Activated T-helper 2 cell treated with anti-CD3 and anti-CD28 coated beads, Interferon-gamma antibody, Interleukin-2, Interleukin-4, amounts not matched to agents 10 μg/mL and 5 μg/mL and 100 μg/mL, durations not matched to agents 14 hours and 24 hours and 36 hours (primary cell): ENCODE data around the gene TRAFD1. TPM values are rescaled to one million over a fixed set of nuclear protein-coding genes. Genes with fewer than 3 reads are reported as not detected.
"Not testable (repeated sequence)": the region's sequence is repeated elsewhere in the genome, so short reads cannot be mapped to it uniquely, and the experiment has no call there.

Experiments
- DNase-seq: peaks from one replicate; pipeline ENCODE4 v3.0.0; 2021; ENCODE audit warnings: low spot score
- H3K27ac Mint-ChIP-seq: one replicate; pipeline ENCODE4 v1.8.0; 2021; ENCODE audit warnings: mixed read lengths
- H3K27me3 Mint-ChIP-seq: one replicate; pipeline ENCODE4 v1.8.0; 2021; ENCODE audit warnings: low read depth, mixed read lengths
- H3K36me3 Mint-ChIP-seq: one replicate; pipeline ENCODE4 v1.8.0; 2021; ENCODE audit warnings: low read depth, mixed read lengths
- H3K4me1 Mint-ChIP-seq: one replicate; pipeline ENCODE4 v1.8.0; 2021; ENCODE audit warnings: low read depth, mixed read lengths
- H3K4me3 Mint-ChIP-seq: one replicate; pipeline ENCODE4 v1.8.0; 2021; ENCODE audit warnings: low read depth, mild to moderate bottlenecking, moderate library complexity, mixed read lengths
- H3K9me3 Mint-ChIP-seq: one replicate; pipeline ENCODE4 v1.8.0; 2021; ENCODE audit warnings: mixed read lengths
- intact Hi-C: fragments of 100-400 bp; cut with micrococcal nuclease; formaldehyde crosslinking; loops from one replicate; pipeline ENCODE4 v1.15.1; 2023
- total RNA-seq: library from RNA; stranded (reverse); gene quantifications from 2 replicates; pipeline ENCODE4 v1.2.3, GENCODE V29; 2022

The TRAFD1 gene
- total RNA-seq, 1 donor from 2014 or later: 34.7 TPM

DNA sequence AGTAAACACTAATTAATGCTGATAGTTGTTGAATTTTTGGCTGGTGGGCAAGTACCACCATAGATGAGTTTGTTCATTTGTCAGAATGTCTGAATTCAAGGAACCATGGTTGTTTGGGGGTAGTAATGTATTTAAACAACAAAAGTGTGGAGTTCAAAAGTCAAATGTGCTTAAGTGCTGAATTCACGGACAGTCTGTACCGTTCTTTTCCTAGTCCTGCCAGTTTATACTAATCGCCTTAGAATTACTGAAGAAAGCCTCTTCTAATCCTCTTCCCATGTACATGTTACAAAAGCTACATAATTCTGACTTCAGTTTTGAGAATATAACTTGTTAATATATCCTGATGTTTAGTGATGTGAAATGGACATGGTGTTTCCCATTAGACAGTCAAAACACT lies 19.5 kb upstream of the TRAFD1 start:
- H3K4me3 Mint-ChIP-seq: peak overlapping the region; percentile 53
- intact Hi-C loops: no loop called here

DNA sequence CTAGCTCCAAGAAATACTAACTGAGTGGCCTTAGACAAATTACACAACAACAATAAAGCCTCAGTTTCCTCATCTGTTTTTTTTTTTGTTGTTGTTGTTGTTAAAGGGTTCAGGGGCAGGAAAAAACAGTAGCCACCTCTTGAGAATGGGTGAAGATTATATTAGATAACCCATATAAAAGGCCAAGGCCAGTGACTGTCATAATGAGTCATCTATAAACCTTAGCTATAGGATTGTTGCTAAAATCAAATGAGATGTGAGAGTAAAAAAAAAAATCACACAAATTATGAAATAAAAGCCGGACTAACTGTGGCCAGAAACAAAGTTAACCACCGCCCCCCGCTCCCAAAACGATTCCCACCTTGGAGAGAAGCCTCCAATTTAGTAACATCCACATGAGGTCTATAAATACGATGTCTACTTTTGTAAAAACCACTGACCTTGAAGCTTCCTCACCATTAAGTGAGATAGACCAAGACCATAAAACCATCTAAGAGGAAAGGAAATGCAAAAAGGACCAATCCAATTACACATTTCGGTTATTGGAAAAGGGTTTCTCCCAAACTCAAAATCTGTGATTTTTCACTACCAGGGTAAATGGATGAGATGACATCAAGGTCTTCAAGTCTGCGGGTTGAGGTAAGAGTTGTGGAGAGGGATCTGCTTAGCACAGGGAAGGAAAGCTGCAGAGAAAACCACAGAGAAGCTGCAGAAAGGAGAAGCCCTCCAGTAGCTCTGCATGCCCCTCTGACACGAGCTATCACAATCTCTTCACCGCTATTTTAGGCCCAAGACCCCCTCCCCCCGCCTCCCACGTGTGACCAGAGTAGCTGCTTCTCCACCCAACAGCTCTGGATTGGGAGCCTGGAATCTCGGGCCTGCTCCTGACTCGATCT lies 17.8 kb upstream of the TRAFD1 start:
- H3K36me3 Mint-ChIP-seq: peaks cover 36% of the 10 kb centered on the region
- H3K4me1 Mint-ChIP-seq: peaks cover 46% of the 10 kb centered on the region
- no peak for DNase-seq
- peak overlapping the region; percentile 90 for H3K27ac Mint-ChIP-seq
- no peaks in the 10 kb centered on the region for H3K9me3 Mint-ChIP-seq
- peak overlapping the region; percentile 97 for H3K4me3 Mint-ChIP-seq
- intact Hi-C loops: loop anchor here (1.0 to 2.0 kb wide), 4 partner anchors 11 to 95 kb away; partner anchors contain the start of genes ERP29, TMEM116 and TRAFD1
- no peaks in the 10 kb centered on the region for H3K27me3 Mint-ChIP-seq

More for the DNA sequence above, 19.5 kb upstream of the TRAFD1 start:
- H3K4me1 Mint-ChIP-seq: peaks cover 43% of the 10 kb centered on the region
- H3K9me3 Mint-ChIP-seq: no peaks in the 10 kb centered on the region
- H3K27ac Mint-ChIP-seq: no peak overlapping the region
- DNase-seq: no peak
- H3K36me3 Mint-ChIP-seq: peaks cover 43% of the 10 kb centered on the region
- H3K27me3 Mint-ChIP-seq: no peaks in the 10 kb centered on the region

- peak within 1 kb of the TSS; percentile 98 for H3K27ac Mint-ChIP-seq
- H3K9me3 Mint-ChIP-seq: no peaks in the 10 kb centered on the region
- intact Hi-C loops: loop anchor here (1.0 to 2.0 kb wide), 4 partner anchors 12 to 96 kb away; partner anchors contain the start of genes ERP29, TMEM116 and TRAFD1
- H3K36me3 Mint-ChIP-seq: peaks cover 33% of the 10 kb centered on the region
- peak; percentile 84 for DNase-seq
- peaks cover 47% of the 10 kb centered on the region for H3K4me1 Mint-ChIP-seq
- H3K4me3 Mint-ChIP-seq: peak within 1 kb of the TSS; percentile 97
- no peaks in the 10 kb centered on the region for H3K27me3 Mint-ChIP-seq
Observed at GRCh38 chr12:112108202-112109079, 16.9 kb upstream of the TRAFD1 start, which contains the start of gene NAA25. TSS of gene NAA25 (minus strand) at chr12:112108783. CDS start at chr12:112108773, 10 bp downstream.

DNA sequence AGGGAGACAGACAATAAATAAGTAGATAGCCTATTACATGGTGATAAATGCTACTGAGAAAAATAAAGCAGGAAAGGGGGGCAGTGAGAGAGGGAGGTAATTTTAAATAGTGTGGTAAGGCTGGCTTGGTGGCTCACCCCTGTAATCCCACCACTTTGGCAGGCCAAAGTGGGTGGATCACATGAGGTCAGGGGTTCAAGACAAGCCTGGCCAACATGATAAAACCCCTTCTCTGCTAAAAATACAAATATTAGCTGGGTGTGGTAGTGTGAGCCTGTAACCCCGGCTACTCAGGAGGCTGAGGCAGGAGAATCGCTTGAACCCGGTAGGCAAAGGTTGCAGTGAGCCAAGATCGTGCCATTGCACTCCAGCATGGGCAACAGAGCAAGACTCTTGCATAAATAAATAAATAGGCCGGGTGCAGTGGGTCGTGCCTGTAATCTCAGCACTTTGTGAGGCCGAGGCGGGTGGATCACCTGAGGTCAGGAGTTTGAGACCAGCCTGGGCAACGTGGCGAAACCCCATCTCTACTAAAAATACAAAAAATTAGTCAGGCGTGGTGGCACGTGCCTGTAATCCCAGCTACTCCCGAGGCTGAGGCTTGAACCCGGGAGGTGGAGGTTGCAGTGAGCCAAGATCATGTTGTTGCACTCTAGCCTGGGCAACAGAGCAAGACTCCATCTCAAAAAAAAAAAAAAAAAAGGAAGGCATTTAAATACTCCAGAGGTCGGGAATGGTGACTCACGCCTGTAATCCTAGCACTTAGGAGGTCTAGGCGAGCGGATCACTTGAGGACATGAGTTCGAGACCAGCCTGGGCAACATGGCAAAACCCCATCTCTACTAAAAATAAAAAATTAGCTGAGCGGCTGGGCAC lies 14.3 kb upstream of the TRAFD1 start:
- H3K4me3 Mint-ChIP-seq: not testable (repeated sequence)

DNA sequence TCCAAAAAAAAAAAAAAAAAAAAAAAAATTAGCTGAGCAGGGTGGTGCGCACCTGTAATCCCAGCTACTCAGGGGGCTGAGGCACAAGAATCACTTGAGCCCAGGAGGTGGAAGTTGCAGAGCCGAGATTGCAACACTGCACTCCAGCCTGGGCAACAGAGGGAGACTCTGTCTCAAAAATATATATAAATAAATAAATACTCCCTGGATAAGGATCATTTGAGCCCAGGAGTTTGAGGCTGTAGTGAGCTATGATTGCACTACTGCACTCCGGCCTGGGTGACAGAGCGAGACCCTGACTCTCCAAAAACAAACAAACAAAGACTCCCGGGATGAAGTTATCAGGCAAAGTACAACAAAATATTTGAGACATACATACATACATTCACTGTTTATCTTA lies 13.4 kb upstream of the TRAFD1 start:
- intact Hi-C loops: no loop called here
- H3K4me1 Mint-ChIP-seq: peaks cover 31% of the 10 kb centered on the region
- H3K36me3 Mint-ChIP-seq: peaks cover 7% of the 10 kb centered on the region
- no peak overlapping the region for H3K4me3 Mint-ChIP-seq
- H3K27ac Mint-ChIP-seq: no peak overlapping the region
- no peaks in the 10 kb centered on the region for H3K9me3 Mint-ChIP-seq
- no peak for DNase-seq
- no peaks in the 10 kb centered on the region for H3K27me3 Mint-ChIP-seq

More for the DNA sequence above, 14.3 kb upstream of the TRAFD1 start:
- Mint-ChIP-seq H3K4me1 (peaks cover 32% of the 10 kb centered on the region), H3K36me3 (peaks cover 14% of the 10 kb centered on the region)
- DNase-seq, H3K9me3 Mint-ChIP-seq, H3K27ac Mint-ChIP-seq, intact Hi-C loops, H3K27me3 Mint-ChIP-seq: not testable (repeated sequence)

DNA sequence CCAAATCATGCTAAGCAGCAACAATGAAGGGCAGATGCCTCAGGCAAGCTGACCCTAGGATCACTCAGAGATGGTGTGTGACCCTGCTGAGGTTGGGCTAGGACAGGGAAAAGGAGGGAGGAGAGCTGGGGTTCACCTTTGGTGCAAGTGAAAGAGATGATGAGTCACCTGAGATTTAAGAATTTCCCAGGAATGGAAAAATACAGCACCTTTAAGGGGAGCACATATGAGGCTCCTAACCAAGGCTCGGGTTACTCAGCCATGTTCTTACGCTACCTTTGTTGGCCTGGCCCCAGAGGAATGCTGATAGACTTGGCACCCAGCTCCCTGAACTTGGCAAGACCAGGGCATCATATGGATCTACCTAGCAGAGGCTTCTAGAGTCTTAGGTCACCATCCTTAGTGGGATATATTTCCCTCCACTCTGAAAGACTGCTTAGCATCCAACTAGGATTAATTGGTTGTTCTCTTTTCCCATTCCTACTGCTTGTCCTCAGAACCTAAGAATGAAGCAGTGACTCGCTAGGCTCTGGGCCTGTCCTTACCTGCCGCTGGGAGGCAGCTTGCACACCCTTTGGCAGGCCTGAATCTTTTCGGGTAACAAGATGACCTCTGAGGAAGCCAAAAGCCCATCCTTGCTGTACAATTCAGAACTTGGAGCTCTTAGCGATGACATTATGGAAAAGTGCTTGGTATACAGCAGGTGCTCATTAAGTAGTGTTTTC lies 12.8 kb upstream of the TRAFD1 start:
- Mint-ChIP-seq H3K4me1 (peaks cover 28% of the 10 kb centered on the region), H3K4me3 (no peak overlapping the region), H3K27ac (no peak overlapping the region), H3K27me3 (no peaks in the 10 kb centered on the region), H3K9me3 (no peaks in the 10 kb centered on the region), H3K36me3 (peaks cover 4% of the 10 kb centered on the region)
- DNase-seq: no peak
- intact Hi-C loops: no loop called here

DNA sequence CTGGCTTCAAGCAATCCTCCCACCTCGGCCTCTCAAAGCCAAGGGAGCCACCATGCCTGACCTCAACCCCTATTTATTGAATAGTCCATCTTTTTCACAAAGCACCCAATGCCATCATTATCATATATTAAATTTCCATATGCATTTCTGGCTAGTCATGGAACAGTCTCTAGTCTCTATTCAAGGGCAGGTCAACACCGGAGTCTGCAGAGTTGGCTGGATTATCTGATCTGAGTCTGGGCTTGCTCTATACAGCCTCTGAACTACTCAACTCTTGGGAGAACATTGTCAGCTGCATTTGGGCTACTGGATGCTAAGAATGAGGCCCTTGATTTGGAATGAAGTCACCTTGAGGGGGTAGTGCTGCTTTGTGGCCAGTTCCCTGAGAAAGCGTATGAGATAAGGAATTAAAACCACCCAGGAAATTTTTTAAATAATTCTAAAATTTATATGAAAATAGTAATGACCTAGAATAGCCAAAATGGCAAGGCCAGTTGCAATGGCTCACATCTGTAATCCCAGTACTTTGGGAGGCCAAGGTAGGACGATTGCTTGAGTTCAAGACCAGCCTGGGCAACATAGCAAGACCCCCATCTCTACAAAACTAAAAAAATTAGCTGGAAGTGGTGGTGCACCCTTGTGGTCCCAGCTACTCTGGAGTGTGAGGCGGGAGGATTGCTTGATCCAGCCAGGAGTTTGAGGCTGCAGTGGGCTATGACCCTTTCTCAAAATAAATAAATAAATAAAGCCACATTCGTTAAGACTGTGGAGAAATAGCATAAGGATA lies 9.9 kb upstream of the TRAFD1 start:
- Mint-ChIP-seq H3K27me3 (peaks cover 3% of the 10 kb centered on the region), H3K36me3 (no peaks in the 10 kb centered on the region), H3K4me1 (peaks cover 21% of the 10 kb centered on the region), H3K27ac (peak overlapping the region; percentile 46), H3K4me3 (no peak overlapping the region), H3K9me3 (no peaks in the 10 kb centered on the region)
- no peak for DNase-seq
- intact Hi-C loops: no loop called here

GRCh38 chr12:112116232-112117060 lies 8.9 kb upstream of the TRAFD1 start:
- Mint-ChIP-seq H3K9me3 (no peaks in the 10 kb centered on the region), H3K27me3 (peaks cover 8% of the 10 kb centered on the region), H3K4me1 (peaks cover 22% of the 10 kb centered on the region), H3K27ac (peak overlapping the region; percentile 25), H3K4me3 (no peak overlapping the region), H3K36me3 (no peaks in the 10 kb centered on the region)
- intact Hi-C loops: no loop called here
- DNase-seq: no peak

- DNase-seq: no peak
- H3K4me3 Mint-ChIP-seq: no peak overlapping the region
- peaks cover 16% of the 10 kb centered on the region for H3K4me1 Mint-ChIP-seq
- H3K27ac Mint-ChIP-seq: no peak overlapping the region
- intact Hi-C loops: no loop called here
- no peaks in the 10 kb centered on the region for H3K9me3 Mint-ChIP-seq
- no peaks in the 10 kb centered on the region for H3K36me3 Mint-ChIP-seq
- H3K27me3 Mint-ChIP-seq: peaks cover 8% of the 10 kb centered on the region
Observed at GRCh38 chr12:112117685-112118084, 7.7 kb upstream of the TRAFD1 start.

DNA sequence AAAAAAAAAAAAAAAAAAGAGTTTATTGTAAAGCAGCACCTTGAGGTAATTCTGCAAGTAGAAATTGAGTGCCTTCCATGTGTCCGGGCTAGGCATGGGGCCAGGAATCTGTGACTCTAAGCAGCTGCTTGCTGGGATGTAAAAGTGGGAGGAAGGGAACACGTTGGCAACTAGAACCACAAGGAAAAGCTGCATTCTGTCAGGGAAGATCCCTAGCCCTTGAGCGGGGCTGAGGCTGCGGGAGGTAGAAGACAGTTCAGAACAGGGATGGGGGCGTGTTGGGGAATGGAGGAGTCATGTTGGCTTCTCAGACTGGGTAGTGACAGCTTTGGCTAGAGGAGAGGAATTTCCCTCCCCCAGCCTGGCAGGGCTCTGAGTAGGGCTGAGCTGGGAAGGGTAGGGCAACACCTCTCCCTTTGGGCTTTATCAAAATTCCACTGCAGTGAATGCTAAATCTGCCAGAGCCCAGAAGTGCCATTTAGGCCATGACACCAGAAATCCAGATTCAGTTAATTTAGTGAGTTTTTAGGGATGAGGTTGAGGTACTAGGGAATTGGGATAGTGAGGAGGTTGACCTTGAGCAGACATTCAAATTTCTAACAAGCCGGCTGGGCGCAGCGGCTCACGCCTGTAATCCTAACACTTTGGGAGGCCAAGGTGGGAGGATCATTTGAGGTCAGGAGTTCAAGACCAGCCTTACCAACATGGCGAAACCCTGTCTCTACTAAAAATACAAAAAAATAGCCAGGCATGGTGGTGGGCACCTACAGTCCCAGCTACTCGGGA lies 3.4 kb upstream of the TRAFD1 start:
- Mint-ChIP-seq H3K27ac (no peak overlapping the region), H3K4me1 (peaks cover 16% of the 10 kb centered on the region), H3K9me3 (no peaks in the 10 kb centered on the region), H3K27me3 (peaks cover 8% of the 10 kb centered on the region), H3K36me3 (peaks cover 6% of the 10 kb centered on the region), H3K4me3 (no peak overlapping the region)
- intact Hi-C loops: loop anchor here (10.0 kb wide), 1 partner anchor 277 kb away; the partner anchor contains the start of gene MAPKAPK5
- no peak for DNase-seq
